WTC11 (cell line): ENCODE data around the gene TAS2R40. TPM values are rescaled to one million over a fixed set of nuclear protein-coding genes. Genes with fewer than 3 reads are reported as not detected.

ENCODE experiments used
- ATAC-seq: fragments of 200-7000 bp; cut with Tn5 transposase; 2 replicates; pipeline ENCODE4 v1.10.0; 2021; ENCODE audit warnings: mild to moderate bottlenecking, moderate library complexity
- CTCF ChIA-PET: fragments of 300-600 bp; sonication (Branson Sonifier 250); formaldehyde crosslinking; loops from one replicate; lab custom pipeline; 2021; ENCODE audit warnings: antibody characterized with exemption; lab: Charles Lee
- POLR2A ChIA-PET: fragments of 350-600 bp; sonication (Branson Sonifier 250); formaldehyde crosslinking; loops from one replicate; lab custom pipeline; 2021; ENCODE audit warnings: antibody characterized with exemption; lab: Charles Lee
- DNase-seq: peaks from one replicate; pipeline ENCODE4 v3.0.0; 2021; ENCODE audit warnings: low spot score
- H3K27ac Mint-ChIP-seq: 2 replicates; pipeline ENCODE4 v1.8.0; 2021; ENCODE audit warnings: mixed read lengths
- H3K27me3 Mint-ChIP-seq: 2 replicates; pipeline ENCODE4 v1.8.0; 2021; ENCODE audit warnings: low read depth, mild to moderate bottlenecking, moderate library complexity, mixed read lengths
- H3K36me3 Mint-ChIP-seq: 2 replicates; pipeline ENCODE4 v1.8.0; 2021; ENCODE audit warnings: mixed read lengths
- H3K4me1 Mint-ChIP-seq: 2 replicates; pipeline ENCODE4 v1.8.0; 2022; ENCODE audit warnings: mixed read lengths
- H3K4me3 Mint-ChIP-seq: 2 replicates; pipeline ENCODE4 v1.8.0; 2021; ENCODE audit warnings: mild to moderate bottlenecking, moderate library complexity, mixed read lengths
- H3K9me3 Mint-ChIP-seq: 2 replicates; pipeline ENCODE4 v1.8.0; 2021; ENCODE audit warnings: mixed read lengths
- ATF3 ChIP-seq: sonication (generic); formaldehyde crosslinking; conservative IDR thresholded peaks from 2 replicates; pipeline ENCODE4 v1.8.1; 2022; ENCODE audit warnings: mild to moderate bottlenecking, missing genetic modification reagents
- ETV6 ChIP-seq: sonication (generic); formaldehyde crosslinking; IDR thresholded peaks from 2 replicates; pipeline ENCODE4 v1.8.1; 2022; ENCODE audit warnings: mild to moderate bottlenecking, missing genetic modification reagents
- FOXK1 ChIP-seq: sonication (generic); formaldehyde crosslinking; IDR thresholded peaks from 2 replicates; pipeline ENCODE4 v1.8.0; 2022; ENCODE audit warnings: mild to moderate bottlenecking, moderate library complexity, missing genetic modification reagents
- NFYB ChIP-seq: sonication (generic); formaldehyde crosslinking; conservative IDR thresholded peaks from 2 replicates; pipeline ENCODE4 v1.8.0; 2022; ENCODE audit warnings: low read depth, missing genetic modification reagents
- PRDM15 ChIP-seq: sonication (generic); formaldehyde crosslinking; IDR thresholded peaks from 2 replicates; pipeline ENCODE4 v1.8.0; 2022; ENCODE audit warnings: missing genetic modification reagents
- TP53 ChIP-seq: sonication (generic); formaldehyde crosslinking; IDR thresholded peaks from 2 replicates; pipeline ENCODE4 v1.8.1; 2023; ENCODE audit warnings: mild to moderate bottlenecking, missing genetic modification reagents
- ZMAT4 ChIP-seq: fragments of 250-450 bp; sonication (Bioruptor Pico); IDR thresholded peaks from 2 replicates; pipeline ENCODE4 v1.9.0; 2021; ENCODE audit warnings: mild to moderate bottlenecking
- ZNF416 ChIP-seq: fragments of 250-450 bp; sonication (Bioruptor Pico); IDR thresholded peaks from 2 replicates; pipeline ENCODE4 v1.9.0; 2021; ENCODE audit warnings: mild to moderate bottlenecking, inconsistent platforms
- ZNF512 ChIP-seq: sonication (generic); formaldehyde crosslinking; IDR thresholded peaks from 2 replicates; pipeline ENCODE4 v1.8.1; 2022; ENCODE audit warnings: missing genetic modification reagents, borderline replicate concordance
- total RNA-seq: library from RNA; stranded (reverse); gene quantifications from 3 replicates; pipeline ENCODE4 v1.2.3, GENCODE V29; 2021

The TAS2R40 gene
- total RNA-seq, 1 experiment from 2014 or later: not detected

GRCh38 chr7:143225047-143225446 is 3.2 kb downstream of the TAS2R40 start:
- Mint-ChIP-seq H3K4me3 (no peak overlapping the region), H3K36me3 (no peaks in the 10 kb centered on the region), H3K4me1 (peaks cover 3% of the 10 kb centered on the region; the same call in 1 of the 2 replicates), H3K27me3 (no peaks in the 10 kb centered on the region), H3K9me3 (no peaks in the 10 kb centered on the region), H3K27ac (no peak overlapping the region)
- DNase-seq: no peak
- no peak for ATAC-seq
- POLR2A ChIA-PET: no interaction called here
- CTCF ChIA-PET: interaction anchor here (2.6 kb wide), 1 partner anchor 10 kb away, joined by 22 read pairs; no protein-coding TSS in a partner anchor
- TF ChIP-seq TP53 (CRISPR knock-in tag) (no peak), ATF3 (CRISPR knock-in tag) (no peak), ZNF416 (CRISPR knock-in tag) (no peak), ZNF512 (no peak), NFYB (CRISPR knock-in tag) (no peak)

GRCh38 chr7:143227806-143228205 is 6.0 kb downstream of the TAS2R40 start:
- Mint-ChIP-seq H3K27me3 (peaks cover 8% of the 10 kb centered on the region; the same call in 1 of the 2 replicates), H3K4me1 (peaks cover 3% of the 10 kb centered on the region; the same call in 1 of the 2 replicates), H3K27ac (no peak overlapping the region), H3K36me3 (no peaks in the 10 kb centered on the region), H3K4me3 (no peak overlapping the region), H3K9me3 (no peaks in the 10 kb centered on the region)
- CTCF ChIA-PET: interaction anchor here (2.7 to 3.7 kb wide), 2 partner anchors 12 to 13 kb away, joined by 22 to 26 read pairs; no protein-coding TSS in a partner anchor
- no peak for TF ChIP-seq FOXK1
- ATAC-seq (no peak), DNase-seq (no peak)
- POLR2A ChIA-PET: no interaction called here

GRCh38 chr7:143229054-143229790 is 7.4 kb downstream of the TAS2R40 start:
- H3K4me1 Mint-ChIP-seq: peaks cover 3% of the 10 kb centered on the region; the same call in 1 of the 2 replicates
- no peaks in the 10 kb centered on the region for H3K36me3 Mint-ChIP-seq
- ChIA-PET CTCF (interaction anchor here (0.5 to 3.7 kb wide), 7 partner anchors 11 to 88 kb away, joined by 3 to 26 read pairs (median 5); no protein-coding TSS in a partner anchor), POLR2A (no interaction called here)
- peaks cover 16% of the 10 kb centered on the region; the same call in 1 of the 2 replicates for H3K27me3 Mint-ChIP-seq
- peak overlapping the region; percentile 68 for H3K27ac Mint-ChIP-seq
- peak; percentile 95 for ATAC-seq
- TF ChIP-seq ETV6 (CRISPR knock-in tag) (no peak), ZNF512 (no peak), ZMAT4 (no peak)
- TF ChIP-seq, all 79 proteins: peak for 0
- peak; percentile 28 for DNase-seq
- H3K4me3 Mint-ChIP-seq: no peak overlapping the region
- no peaks in the 10 kb centered on the region for H3K9me3 Mint-ChIP-seq

GRCh38 chr7:143230602-143231457 is 9.0 kb downstream of the TAS2R40 start:
- no peak for TF ChIP-seq PRDM15 (CRISPR knock-in tag)
- peaks cover 24% of the 10 kb centered on the region for H3K27me3 Mint-ChIP-seq
- H3K4me3 Mint-ChIP-seq: no peak overlapping the region
- peaks cover 7% of the 10 kb centered on the region; the same call in 1 of the 2 replicates for H3K9me3 Mint-ChIP-seq
- H3K27ac Mint-ChIP-seq: no peak overlapping the region
- ATAC-seq (no peak), DNase-seq (no peak)
- no peaks in the 10 kb centered on the region for H3K36me3 Mint-ChIP-seq
- no peaks in the 10 kb centered on the region; the same call in 1 of the 2 replicates for H3K4me1 Mint-ChIP-seq
- POLR2A ChIA-PET: no interaction called here
- CTCF ChIA-PET: interaction anchor here (1.4 to 2.7 kb wide), 3 partner anchors 9 to 16 kb away, joined by 5 to 22 read pairs (median 12); no protein-coding TSS in a partner anchor
